ENCODE results near the gene RAB8B.

Gene RAB8B

DNA sequence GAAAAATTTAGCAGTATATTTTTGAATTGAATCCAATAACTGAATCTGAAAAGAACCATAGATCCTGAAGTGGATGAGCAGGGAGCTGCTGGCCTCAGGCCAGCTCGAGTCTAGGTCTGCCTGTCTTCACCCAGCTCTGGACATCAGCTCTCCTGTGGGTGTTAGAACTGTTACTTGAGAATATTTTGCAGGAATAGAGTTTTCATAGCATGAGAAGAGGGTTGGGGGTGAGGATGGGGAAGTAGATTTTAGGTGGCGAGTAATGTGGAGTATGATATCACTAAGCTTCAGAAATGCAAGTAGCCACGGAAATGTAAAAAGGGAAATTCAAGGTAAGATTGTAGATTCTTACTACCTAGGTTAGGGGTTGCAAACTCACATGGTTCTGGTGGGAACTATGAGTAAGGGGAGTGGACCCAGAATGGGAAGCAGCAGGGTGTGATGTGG lies 6.2 kb downstream of the RAB8B start:
- peaks cover 83% of the 10 kb centered on the region for H3K79me2 ChIP-seq (ENCODE audit: low read length)

GRCh38 chr15:63196842-63197241 lies 7.4 kb downstream of the RAB8B start:
- Histone ChIP-seq H3K9me3 (replicated peaks; ENCODE audit: insufficient read depth, low read length) (no peaks in the 10 kb centered on the region), H3K79me2 (ENCODE audit: low read length) (peaks cover 83% of the 10 kb centered on the region), H3K27me3 (replicated peaks; ENCODE audit: insufficient read depth, low read length) (no peaks in the 10 kb centered on the region), H3K9me2 (replicated peaks; ENCODE audit: insufficient read depth, low read length) (no peaks in the 10 kb centered on the region), H3K4me1 (ENCODE audit: low read length) (peaks cover 24% of the 10 kb centered on the region), H3F3A (ENCODE audit: insufficient read depth, low read length) (peaks cover 15% of the 10 kb centered on the region), H3K36me3 (replicated peaks; ENCODE audit: insufficient read depth, low read length) (no peaks in the 10 kb centered on the region), H3K4me3 (ENCODE audit: low read length) (no peak overlapping the region), H3K27ac (ENCODE audit: low read length) (no peak overlapping the region), H3K4me2 (ENCODE audit: low read depth, low read length) (no peak overlapping the region), H2AFZ (ENCODE audit: low read length) (no peak overlapping the region), H3K9ac (ENCODE audit: low read length) (no peak overlapping the region), H4K20me1 (ENCODE audit: insufficient read depth, low read length) (no peaks in the 10 kb centered on the region)
- TF ChIP-seq EZH2 (optimal IDR thresholded peaks at IDR 0.05; ENCODE audit: low read depth, low read length) (no peak), EZH2phosphoT487 (IDR thresholded peaks at IDR 0.05; ENCODE audit: low read length) (no peak)
- TF ChIP-seq, protein P1, sequence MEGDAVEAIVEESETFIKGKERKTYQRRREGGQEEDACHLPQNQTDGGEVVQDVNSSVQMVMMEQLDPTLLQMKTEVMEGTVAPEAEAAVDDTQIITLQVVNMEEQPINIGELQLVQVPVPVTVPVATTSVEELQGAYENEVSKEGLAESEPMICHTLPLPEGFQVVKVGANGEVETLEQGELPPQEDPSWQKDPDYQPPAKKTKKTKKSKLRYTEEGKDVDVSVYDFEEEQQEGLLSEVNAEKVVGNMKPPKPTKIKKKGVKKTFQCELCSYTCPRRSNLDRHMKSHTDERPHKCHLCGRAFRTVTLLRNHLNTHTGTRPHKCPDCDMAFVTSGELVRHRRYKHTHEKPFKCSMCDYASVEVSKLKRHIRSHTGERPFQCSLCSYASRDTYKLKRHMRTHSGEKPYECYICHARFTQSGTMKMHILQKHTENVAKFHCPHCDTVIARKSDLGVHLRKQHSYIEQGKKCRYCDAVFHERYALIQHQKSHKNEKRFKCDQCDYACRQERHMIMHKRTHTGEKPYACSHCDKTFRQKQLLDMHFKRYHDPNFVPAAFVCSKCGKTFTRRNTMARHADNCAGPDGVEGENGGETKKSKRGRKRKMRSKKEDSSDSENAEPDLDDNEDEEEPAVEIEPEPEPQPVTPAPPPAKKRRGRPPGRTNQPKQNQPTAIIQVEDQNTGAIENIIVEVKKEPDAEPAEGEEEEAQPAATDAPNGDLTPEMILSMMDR (IDR thresholded peaks at IDR 0.05; ENCODE audit: low read length): no peak
- no peak for DNase-seq

More for the DNA sequence above, 6.2 kb downstream of the RAB8B start:
- H3K9me2 ChIP-seq (replicated peaks; ENCODE audit: insufficient read depth, low read length): no peaks in the 10 kb centered on the region
- H3K9me3 ChIP-seq (replicated peaks; ENCODE audit: insufficient read depth, low read length): no peaks in the 10 kb centered on the region
- TF ChIP-seq, protein P1 (IDR thresholded peaks at IDR 0.05; ENCODE audit: low read length): no peak
- TF ChIP-seq EZH2 (optimal IDR thresholded peaks at IDR 0.05; ENCODE audit: low read depth, low read length) (no peak), EZH2phosphoT487 (IDR thresholded peaks at IDR 0.05; ENCODE audit: low read length) (no peak)
- no peak overlapping the region for H2AFZ ChIP-seq (ENCODE audit: low read length)
- H3F3A ChIP-seq (ENCODE audit: insufficient read depth, low read length): peaks cover 27% of the 10 kb centered on the region
- DNase-seq: no peak
- H3K27ac ChIP-seq (ENCODE audit: low read length): no peak overlapping the region
- H3K9ac ChIP-seq (ENCODE audit: low read length): no peak overlapping the region
- H3K4me1 ChIP-seq (ENCODE audit: low read length): peaks cover 36% of the 10 kb centered on the region
- H3K4me3 ChIP-seq (ENCODE audit: low read length): no peak overlapping the region
- H3K36me3 ChIP-seq (replicated peaks; ENCODE audit: insufficient read depth, low read length): no peaks in the 10 kb centered on the region
- no peaks in the 10 kb centered on the region for H4K20me1 ChIP-seq (ENCODE audit: insufficient read depth, low read length)
- H3K27me3 ChIP-seq (replicated peaks; ENCODE audit: insufficient read depth, low read length): no peaks in the 10 kb centered on the region
- no peak overlapping the region for H3K4me2 ChIP-seq (ENCODE audit: low read depth, low read length)

DNA sequence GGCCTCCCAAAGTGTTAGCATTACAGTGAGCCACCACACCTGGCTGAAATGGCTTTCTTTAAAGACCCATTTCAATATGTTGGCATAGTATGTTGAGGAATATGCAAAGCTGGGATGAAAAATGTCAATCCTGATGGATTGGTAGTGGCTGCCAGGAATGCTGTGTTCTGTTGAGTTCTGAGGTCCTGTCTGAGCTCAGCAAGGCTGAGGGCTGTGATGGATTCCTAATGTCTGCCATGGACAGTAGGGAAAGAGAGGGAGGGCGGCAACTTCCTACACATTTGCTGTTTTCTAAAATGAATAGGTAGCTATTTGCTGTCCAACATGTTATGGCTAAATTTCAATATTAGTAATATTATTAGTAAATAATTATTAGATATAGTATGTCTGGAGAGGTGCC lies 8.2 kb downstream of the RAB8B start:
- Histone ChIP-seq H3K4me3 (ENCODE audit: low read length) (no peak overlapping the region), H3K9me3 (replicated peaks; ENCODE audit: insufficient read depth, low read length) (no peaks in the 10 kb centered on the region), H4K20me1 (ENCODE audit: insufficient read depth, low read length) (no peaks in the 10 kb centered on the region), H3K27me3 (replicated peaks; ENCODE audit: insufficient read depth, low read length) (no peaks in the 10 kb centered on the region), H3K4me1 (ENCODE audit: low read length) (peaks cover 19% of the 10 kb centered on the region), H3K36me3 (replicated peaks; ENCODE audit: insufficient read depth, low read length) (no peaks in the 10 kb centered on the region), H3K4me2 (ENCODE audit: low read depth, low read length) (no peak overlapping the region), H3K27ac (ENCODE audit: low read length) (no peak overlapping the region), H3K9ac (ENCODE audit: low read length) (no peak overlapping the region), H3F3A (ENCODE audit: insufficient read depth, low read length) (peaks cover 7% of the 10 kb centered on the region), H2AFZ (ENCODE audit: low read length) (no peak overlapping the region), H3K9me2 (replicated peaks; ENCODE audit: insufficient read depth, low read length) (no peaks in the 10 kb centered on the region), H3K79me2 (ENCODE audit: low read length) (peaks cover 83% of the 10 kb centered on the region)
- no peak for DNase-seq
- TF ChIP-seq EZH2 (optimal IDR thresholded peaks at IDR 0.05; ENCODE audit: low read depth, low read length) (no peak), EZH2phosphoT487 (IDR thresholded peaks at IDR 0.05; ENCODE audit: low read length) (no peak)
- TF ChIP-seq, protein P1 (IDR thresholded peaks at IDR 0.05; ENCODE audit: low read length): no peak

Measured in MM.1S (cell line).